ENCODE measurements around the gene TBC1D22A. TPM values are rescaled to one million over a fixed set of nuclear protein-coding genes. Genes with fewer than 3 reads are reported as not detected.

Gene TBC1D22A
- total RNA-seq, 1 experiment from 2014 or later = 14.3 TPM

DNA sequence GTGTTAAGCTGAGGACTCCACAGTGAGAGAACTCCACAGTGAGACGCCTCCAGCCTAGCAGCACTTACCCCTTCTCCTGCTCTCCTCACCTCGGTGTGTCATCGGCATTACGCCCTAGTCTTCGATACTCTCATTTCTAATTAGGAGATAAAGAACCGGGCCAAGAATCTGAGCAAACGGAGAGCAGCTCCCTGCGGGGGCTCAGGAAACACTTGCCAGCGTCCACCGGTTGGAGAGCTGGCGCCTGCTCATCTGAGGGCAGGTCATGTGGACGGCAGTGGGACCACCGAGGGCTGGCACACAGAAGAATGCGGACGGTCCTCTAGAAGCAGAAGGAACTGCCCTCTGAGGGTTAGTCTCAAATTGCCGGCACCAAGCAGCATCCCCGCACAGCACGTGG lies 37.4 kb upstream of the TBC1D22A start:
- no TSS peak for BruUV-seq (replicated peaks)
- Histone ChIP-seq H3K4me2 (ENCODE audit: low read length) (no peak overlapping the region), H3K79me2 (ENCODE audit: low read length) (no peaks in the 10 kb centered on the region), H4K20me1 (ENCODE audit: low read length) (no peaks in the 10 kb centered on the region), H3K9me2 (replicated peaks; ENCODE audit: low read length) (no peaks in the 10 kb centered on the region), H2AFZ (ENCODE audit: low read length) (no peak overlapping the region), H3K9me3 (ENCODE audit: low read length) (no peaks in the 10 kb centered on the region), H3K9ac (ENCODE audit: low read length) (no peak overlapping the region), H3K4me3 (ENCODE audit: low read length) (no peak overlapping the region), H3K27ac (ENCODE audit: low read length) (no peak overlapping the region), H3K36me3 (ENCODE audit: low read depth, low read length) (no peaks in the 10 kb centered on the region), H3K4me1 (ENCODE audit: insufficient read depth, low read length) (no peaks in the 10 kb centered on the region), H3F3A (ENCODE audit: low read length, unreplicated experiment) (no peaks in the 10 kb centered on the region), H3K27me3 (ENCODE audit: low read length) (no peaks in the 10 kb centered on the region)
- CTCF ChIA-PET = no interaction called here
- TF ChIP-seq EZH2phosphoT487 (IDR thresholded peaks at IDR 0.05; ENCODE audit: borderline replicate concordance, low read length) (no peak), EZH2 (IDR thresholded peaks at IDR 0.05; ENCODE audit: low read length, unreplicated experiment) (no peak)
- TF ChIP-seq, protein P1, sequence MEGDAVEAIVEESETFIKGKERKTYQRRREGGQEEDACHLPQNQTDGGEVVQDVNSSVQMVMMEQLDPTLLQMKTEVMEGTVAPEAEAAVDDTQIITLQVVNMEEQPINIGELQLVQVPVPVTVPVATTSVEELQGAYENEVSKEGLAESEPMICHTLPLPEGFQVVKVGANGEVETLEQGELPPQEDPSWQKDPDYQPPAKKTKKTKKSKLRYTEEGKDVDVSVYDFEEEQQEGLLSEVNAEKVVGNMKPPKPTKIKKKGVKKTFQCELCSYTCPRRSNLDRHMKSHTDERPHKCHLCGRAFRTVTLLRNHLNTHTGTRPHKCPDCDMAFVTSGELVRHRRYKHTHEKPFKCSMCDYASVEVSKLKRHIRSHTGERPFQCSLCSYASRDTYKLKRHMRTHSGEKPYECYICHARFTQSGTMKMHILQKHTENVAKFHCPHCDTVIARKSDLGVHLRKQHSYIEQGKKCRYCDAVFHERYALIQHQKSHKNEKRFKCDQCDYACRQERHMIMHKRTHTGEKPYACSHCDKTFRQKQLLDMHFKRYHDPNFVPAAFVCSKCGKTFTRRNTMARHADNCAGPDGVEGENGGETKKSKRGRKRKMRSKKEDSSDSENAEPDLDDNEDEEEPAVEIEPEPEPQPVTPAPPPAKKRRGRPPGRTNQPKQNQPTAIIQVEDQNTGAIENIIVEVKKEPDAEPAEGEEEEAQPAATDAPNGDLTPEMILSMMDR (conservative IDR thresholded peaks at IDR 0.05; ENCODE audit: low read depth, low read length) = no peak
- POLR2A ChIA-PET (ENCODE audit: unreplicated experiment) = no interaction called here
- DNase-seq (no peak), ATAC-seq (no peak)
- intact Hi-C loops (cut with micrococcal nuclease) = no loop called here

DNA sequence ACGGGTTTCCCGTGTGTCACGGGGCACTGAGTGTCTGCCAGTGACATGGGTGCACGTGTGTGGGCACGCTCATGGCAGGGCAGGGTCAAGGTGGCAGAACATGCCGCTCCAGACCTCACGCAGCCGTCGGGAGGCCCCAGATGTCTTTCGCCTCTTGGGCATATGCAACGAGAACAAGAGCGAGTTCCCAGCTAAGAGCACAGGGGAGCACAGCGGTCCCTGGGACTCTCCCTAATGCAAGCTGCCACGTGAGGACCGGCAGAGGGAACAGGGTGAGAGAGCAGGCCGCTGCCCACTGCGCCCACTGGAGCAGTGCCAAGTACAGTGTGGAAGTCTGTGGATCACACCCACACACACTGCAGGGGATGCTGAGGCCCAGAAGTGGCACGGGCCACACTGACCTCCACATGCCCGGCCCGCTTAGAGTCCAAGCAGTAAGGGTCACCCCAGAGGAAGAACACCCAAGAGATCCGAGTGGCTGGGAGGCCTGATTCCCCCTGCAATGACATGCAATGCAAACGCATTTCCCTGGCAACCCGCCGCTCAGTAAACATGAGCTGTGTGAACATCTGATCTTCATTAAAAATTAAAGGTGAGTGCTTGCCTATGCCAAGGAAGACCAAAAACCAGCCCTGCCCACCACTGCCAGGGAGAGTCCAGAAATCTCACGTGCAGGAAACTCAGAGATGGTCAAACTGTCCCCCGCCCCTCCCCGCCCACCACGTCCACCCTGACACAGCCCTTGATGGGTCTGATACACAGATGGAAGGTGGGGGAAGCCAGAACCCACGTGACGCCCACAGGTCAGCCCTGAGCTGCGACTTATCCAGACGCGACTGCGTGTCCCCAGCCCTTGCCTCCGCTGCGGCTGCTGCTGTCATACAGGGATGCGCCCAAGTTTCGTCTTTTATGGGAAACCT lies 36.1 kb upstream of the TBC1D22A start:
- H3K27me3 ChIP-seq (ENCODE audit: low read length) = no peaks in the 10 kb centered on the region
- no peaks in the 10 kb centered on the region for H3K9me3 ChIP-seq (ENCODE audit: low read length)
- H3K36me3 ChIP-seq (ENCODE audit: low read depth, low read length) = no peaks in the 10 kb centered on the region
- POLR2A ChIA-PET (ENCODE audit: unreplicated experiment) = no interaction called here
- no peaks in the 10 kb centered on the region for H3K9me2 ChIP-seq (replicated peaks; ENCODE audit: low read length)
- H3F3A ChIP-seq (ENCODE audit: low read length, unreplicated experiment) = no peaks in the 10 kb centered on the region
- CTCF ChIA-PET = no interaction called here
- no peak overlapping the region for H3K9ac ChIP-seq (ENCODE audit: low read length)
- no peaks in the 10 kb centered on the region for H3K79me2 ChIP-seq (ENCODE audit: low read length)
- H3K4me2 ChIP-seq (ENCODE audit: low read length) = no peak overlapping the region
- intact Hi-C loops (cut with micrococcal nuclease) = no loop called here
- no peak overlapping the region for H3K27ac ChIP-seq (ENCODE audit: low read length)
- H3K4me3 ChIP-seq (ENCODE audit: low read length) = no peak overlapping the region
- ATAC-seq (no peak), DNase-seq (no peak)
- BruUV-seq (replicated peaks) = no TSS peak
- no peak overlapping the region for H2AFZ ChIP-seq (ENCODE audit: low read length)
- H3K4me1 ChIP-seq (ENCODE audit: insufficient read depth, low read length) = no peaks in the 10 kb centered on the region
- H4K20me1 ChIP-seq (ENCODE audit: low read length) = no peaks in the 10 kb centered on the region
- no peak for TF ChIP-seq EZH2phosphoT487 (IDR thresholded peaks at IDR 0.05; ENCODE audit: borderline replicate concordance, low read length)
- TF ChIP-seq, protein P1 (conservative IDR thresholded peaks at IDR 0.05; ENCODE audit: low read depth, low read length) = no peak
- TF ChIP-seq EZH2 (IDR thresholded peaks at IDR 0.05; ENCODE audit: low read length, unreplicated experiment) = no peak

DNA sequence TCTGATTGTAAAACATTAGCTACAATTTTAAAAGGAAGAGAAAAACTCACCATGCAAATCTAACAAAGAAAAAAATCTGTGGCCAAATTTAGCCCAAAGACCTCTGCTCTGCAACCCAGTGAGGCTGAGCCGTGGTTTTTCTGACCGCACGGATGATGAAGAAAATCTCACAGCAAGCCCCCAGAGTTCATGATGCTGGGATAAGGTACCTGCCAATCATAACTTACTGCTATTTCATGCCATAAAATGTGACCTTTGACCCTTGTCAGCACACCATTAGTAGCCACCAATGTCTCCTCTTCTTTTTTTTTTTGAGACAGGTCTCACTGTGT lies 35.5 kb upstream of the TBC1D22A start:
- Histone ChIP-seq H2AFZ (ENCODE audit: low read length) (no peak overlapping the region), H3K79me2 (ENCODE audit: low read length) (no peaks in the 10 kb centered on the region), H3K27ac (ENCODE audit: low read length) (no peak overlapping the region), H3K27me3 (ENCODE audit: low read length) (no peaks in the 10 kb centered on the region), H3K4me3 (ENCODE audit: low read length) (no peak overlapping the region), H3F3A (ENCODE audit: low read length, unreplicated experiment) (no peaks in the 10 kb centered on the region), H3K9me3 (ENCODE audit: low read length) (no peaks in the 10 kb centered on the region), H3K9ac (ENCODE audit: low read length) (no peak overlapping the region), H4K20me1 (ENCODE audit: low read length) (no peaks in the 10 kb centered on the region), H3K4me2 (ENCODE audit: low read length) (no peak overlapping the region), H3K4me1 (ENCODE audit: insufficient read depth, low read length) (no peaks in the 10 kb centered on the region), H3K9me2 (replicated peaks; ENCODE audit: low read length) (no peaks in the 10 kb centered on the region), H3K36me3 (ENCODE audit: low read depth, low read length) (no peaks in the 10 kb centered on the region)
- intact Hi-C loops (cut with micrococcal nuclease) = no loop called here
- ChIA-PET POLR2A (ENCODE audit: unreplicated experiment) (no interaction called here), CTCF (no interaction called here)
- no peak for ATAC-seq
- TF ChIP-seq, protein P1 (conservative IDR thresholded peaks at IDR 0.05; ENCODE audit: low read depth, low read length) = no peak
- TF ChIP-seq EZH2phosphoT487 (IDR thresholded peaks at IDR 0.05; ENCODE audit: borderline replicate concordance, low read length) = no peak
- TF ChIP-seq EZH2 (IDR thresholded peaks at IDR 0.05; ENCODE audit: low read length, unreplicated experiment) = no peak
- no TSS peak for BruUV-seq (replicated peaks)
- no peak for DNase-seq

All from PC-3 (cell line).